OCI-LY7 (cell line): ENCODE measurements around the gene RABL3.

Source experiments
- CTCF ChIP-seq: fragments of 200-600 bp; sonication (generic); conservative IDR thresholded peaks from 2 replicates; pipeline ENCODE4 v1.5.1; 2014; ENCODE audit warnings: mild to moderate bottlenecking, antibody characterized with exemption, low read length, moderate library complexity, mixed read lengths
- EZH2phosphoT487 ChIP-seq: fragments of 200-600 bp; sonication (generic); IDR thresholded peaks from 2 replicates; pipeline ENCODE4 v1.6.1; 2018; ENCODE audit warnings: low read depth, borderline replicate concordance, mild to moderate bottlenecking, mixed run types, antibody characterized with exemption, low read length, moderate library complexity, mixed read lengths

GRCh38 chr3:120749843-120750242 is 7.5 kb upstream of the RABL3 start:
- no peak for TF ChIP-seq CTCF
- TF ChIP-seq EZH2phosphoT487 = no peak
